ENCODE data around the gene BTG3. TPM values are rescaled to one million over a fixed set of nuclear protein-coding genes. Genes with fewer than 3 reads are reported as not detected.

The BTG3 gene
- total and polyA plus RNA-seq, 12 donors, result 23.8 to 50.1 (median 37.7) TPM

- Histone ChIP-seq H3K4me1 (replicated peaks in 1 of 2) (no peaks in the 10 kb centered on the region), H3K36me3 (replicated peaks in 1 of 2) (no peaks in the 10 kb centered on the region), H3K4me3 (no peak overlapping the region), H3K27ac (no peak overlapping the region), H3K27me3 (no peaks in the 10 kb centered on the region), H3K9me3 (replicated peaks in 1 of 3) (no peaks in the 10 kb centered on the region)
- intact Hi-C loops (cut with DNase I), result no loop called here
- WGBS, 4 donors, result 67 to 79% (median 78%) methylated on average over 6 of the region's 6 CpGs
- TF ChIP-seq POLR2A (IDR thresholded peaks at IDR 0.05), result no peak
- TF ChIP-seq CTCF (IDR thresholded peaks at IDR 0.05), result no peak
- DNase-seq, result no peak
Observed at GRCh38 chr21:17658931-17659330, 46.2 kb upstream of the BTG3 start.

GRCh38 chr21:17651526-17651925 lies 38.8 kb upstream of the BTG3 start:
- H3K27me3 ChIP-seq, result no peaks in the 10 kb centered on the region
- H3K4me1 ChIP-seq (replicated peaks in 1 of 2), result peaks cover 3 to 4% of the 10 kb centered on the region in 2 donors
- no peak overlapping the region for H3K27ac ChIP-seq
- TF ChIP-seq POLR2A (IDR thresholded peaks at IDR 0.05), result no peak
- no peak for TF ChIP-seq CTCF (IDR thresholded peaks at IDR 0.05)
- 82 to 89% (median 83%) methylated on average over 3 of the region's 3 CpGs for WGBS, 4 donors
- no peak overlapping the region for H3K4me3 ChIP-seq
- intact Hi-C loops (cut with DNase I), result no loop called here
- no peaks in the 10 kb centered on the region for H3K36me3 ChIP-seq (replicated peaks in 1 of 2)
- H3K9me3 ChIP-seq (replicated peaks in 1 of 3), result no peaks in the 10 kb centered on the region
- DNase-seq, result no peak

- 23 to 33% (median 31%) methylated on average over 1 of the region's 1 CpG for WGBS, 4 donors
Observed at GRCh38 chr21:17650292-17650691, 37.6 kb upstream of the BTG3 start.

GRCh38 chr21:17646790-17647189 lies 34.1 kb upstream of the BTG3 start:
- H3K27ac ChIP-seq, result no peak overlapping the region
- no peaks in the 10 kb centered on the region for H3K27me3 ChIP-seq
- no peaks in the 10 kb centered on the region for H3K9me3 ChIP-seq (replicated peaks in 1 of 3)
- intact Hi-C loops (cut with DNase I), result no loop called here
- peaks cover 3 to 4% of the 10 kb centered on the region in 2 donors for H3K4me1 ChIP-seq (replicated peaks in 1 of 2)
- DNase-seq, result no peak
- no peak for TF ChIP-seq POLR2A (IDR thresholded peaks at IDR 0.05)
- H3K36me3 ChIP-seq (replicated peaks in 1 of 2), result no peaks in the 10 kb centered on the region
- 88 to 91% (median 90%) methylated on average over 4 of the region's 4 CpGs for WGBS, 4 donors
- H3K4me3 ChIP-seq, result no peak overlapping the region

More at GRCh38 chr21:17650292-17650691, 37.6 kb upstream of the BTG3 start:
- Histone ChIP-seq H3K9me3 (replicated peaks in 1 of 3) (no peaks in the 10 kb centered on the region), H3K4me3 (no peak overlapping the region), H3K27ac (no peak overlapping the region), H3K4me1 (replicated peaks in 1 of 2) (peaks cover 3 to 4% of the 10 kb centered on the region in 2 donors), H3K27me3 (no peaks in the 10 kb centered on the region), H3K36me3 (replicated peaks in 1 of 2) (no peaks in the 10 kb centered on the region)
- DNase-seq, result no peak
- intact Hi-C loops (cut with DNase I), result no loop called here
- TF ChIP-seq POLR2A (IDR thresholded peaks at IDR 0.05) (no peak), CTCF (IDR thresholded peaks at IDR 0.05) (no peak)

GRCh38 chr21:17644186-17644585 lies 31.5 kb upstream of the BTG3 start:
- intact Hi-C loops (cut with DNase I), result no loop called here
- Histone ChIP-seq H3K36me3 (replicated peaks in 1 of 2) (no peaks in the 10 kb centered on the region), H3K9me3 (replicated peaks in 1 of 3) (no peaks in the 10 kb centered on the region), H3K27ac (no peak overlapping the region), H3K4me1 (replicated peaks in 1 of 2) (no peaks in the 10 kb centered on the region), H3K4me3 (no peak overlapping the region), H3K27me3 (no peaks in the 10 kb centered on the region)
- no peak for DNase-seq
- no peak for TF ChIP-seq CTCF (IDR thresholded peaks at IDR 0.05)
- TF ChIP-seq POLR2A (IDR thresholded peaks at IDR 0.05), result no peak
